ENCODE data around the gene RBM20.

DNA sequence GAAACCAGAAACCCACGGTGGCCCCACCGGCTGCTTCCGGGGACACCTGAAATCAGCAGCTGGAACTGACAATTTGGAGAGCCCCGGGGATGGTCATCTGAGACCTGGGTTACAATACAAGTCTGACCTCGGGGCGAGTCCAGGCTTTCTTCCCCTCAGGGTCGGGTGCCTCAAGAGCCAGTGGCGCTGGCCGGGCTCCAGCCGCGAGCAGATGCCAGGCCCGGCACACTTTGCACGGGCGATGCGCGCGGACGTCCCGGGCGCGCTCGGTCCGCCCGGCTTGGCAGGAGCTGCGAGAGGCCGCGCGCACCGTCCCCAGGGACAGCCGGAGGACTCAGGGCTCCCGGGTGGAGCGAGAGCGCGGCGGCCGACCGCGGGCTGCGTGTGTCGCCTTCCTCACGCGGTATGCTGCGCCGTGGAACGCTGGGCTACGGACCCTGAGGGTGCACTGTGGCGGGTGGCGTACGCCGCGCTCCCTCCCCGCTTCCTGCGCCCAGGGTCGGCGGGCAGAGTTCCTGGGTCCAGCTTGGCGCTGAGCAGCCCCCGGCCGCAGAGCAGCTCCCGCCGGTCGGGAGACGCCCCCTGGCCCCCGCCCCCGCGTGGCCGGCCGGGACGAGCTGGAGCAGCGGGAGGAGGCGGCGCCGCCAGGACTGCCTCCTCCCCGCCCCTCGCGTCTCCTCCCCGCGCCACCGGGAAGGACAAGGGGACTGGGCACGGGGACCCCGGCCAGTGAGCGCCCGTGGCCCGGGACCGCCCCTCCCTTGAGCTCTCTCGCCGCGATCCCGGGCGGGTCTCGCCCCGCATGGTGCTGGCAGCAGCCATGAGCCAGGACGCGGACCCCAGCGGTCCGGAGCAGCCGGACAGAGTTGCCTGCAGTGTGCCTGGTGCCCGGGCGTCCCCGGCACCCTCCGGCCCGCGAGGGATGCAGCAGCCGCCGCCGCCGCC lies at the start of gene RBM20:
- TF ChIP-seq POLR2AphosphoS5 (IDR thresholded peaks at IDR 0.05) (peak in 2 of 4 donors; percentile 37 to 64), EP300 (IDR thresholded peaks at IDR 0.05) (no peak), POLR2A (IDR thresholded peaks at IDR 0.05) (no peak)
- TF ChIP-seq, protein P1, sequence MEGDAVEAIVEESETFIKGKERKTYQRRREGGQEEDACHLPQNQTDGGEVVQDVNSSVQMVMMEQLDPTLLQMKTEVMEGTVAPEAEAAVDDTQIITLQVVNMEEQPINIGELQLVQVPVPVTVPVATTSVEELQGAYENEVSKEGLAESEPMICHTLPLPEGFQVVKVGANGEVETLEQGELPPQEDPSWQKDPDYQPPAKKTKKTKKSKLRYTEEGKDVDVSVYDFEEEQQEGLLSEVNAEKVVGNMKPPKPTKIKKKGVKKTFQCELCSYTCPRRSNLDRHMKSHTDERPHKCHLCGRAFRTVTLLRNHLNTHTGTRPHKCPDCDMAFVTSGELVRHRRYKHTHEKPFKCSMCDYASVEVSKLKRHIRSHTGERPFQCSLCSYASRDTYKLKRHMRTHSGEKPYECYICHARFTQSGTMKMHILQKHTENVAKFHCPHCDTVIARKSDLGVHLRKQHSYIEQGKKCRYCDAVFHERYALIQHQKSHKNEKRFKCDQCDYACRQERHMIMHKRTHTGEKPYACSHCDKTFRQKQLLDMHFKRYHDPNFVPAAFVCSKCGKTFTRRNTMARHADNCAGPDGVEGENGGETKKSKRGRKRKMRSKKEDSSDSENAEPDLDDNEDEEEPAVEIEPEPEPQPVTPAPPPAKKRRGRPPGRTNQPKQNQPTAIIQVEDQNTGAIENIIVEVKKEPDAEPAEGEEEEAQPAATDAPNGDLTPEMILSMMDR (IDR thresholded peaks at IDR 0.05): no peak

All from sigmoid colon (tissue), 4 donors.